ENCODE measurements around the gene CHIC2. TPM values are rescaled to one million over a fixed set of nuclear protein-coding genes. Genes with fewer than 3 reads are reported as not detected.

CHIC2 gene
- total RNA-seq, 1 donor from 2014 or later = 14.5 TPM

- H3K27ac Mint-ChIP-seq (ENCODE audit: unreplicated experiment) = no peak overlapping the region
- no peaks in the 10 kb centered on the region for H3K4me1 Mint-ChIP-seq (ENCODE audit: low read depth, unreplicated experiment)
- no peaks in the 10 kb centered on the region for H3K36me3 Mint-ChIP-seq (ENCODE audit: unreplicated experiment)
- no peaks in the 10 kb centered on the region for H3K27me3 Mint-ChIP-seq (ENCODE audit: unreplicated experiment)
- no peak for DNase-seq
- peaks cover 3% of the 10 kb centered on the region for H3K9me3 Mint-ChIP-seq (ENCODE audit: unreplicated experiment)
- TF ChIP-seq CTCF (IDR thresholded peaks at IDR 0.05; ENCODE audit: partially characterized antibody, unreplicated experiment) = no peak
- no peak overlapping the region for H3K4me3 Mint-ChIP-seq (ENCODE audit: unreplicated experiment)
Observed at GRCh38 chr4:54074381-54074780, 10.0 kb upstream of the CHIC2 start.

- no peaks in the 10 kb centered on the region for H3K36me3 Mint-ChIP-seq (ENCODE audit: unreplicated experiment)
- H3K27me3 Mint-ChIP-seq (ENCODE audit: unreplicated experiment) = no peaks in the 10 kb centered on the region
- no peak for DNase-seq
- no peak for TF ChIP-seq CTCF (IDR thresholded peaks at IDR 0.05; ENCODE audit: partially characterized antibody, unreplicated experiment)
- no peak overlapping the region for H3K4me3 Mint-ChIP-seq (ENCODE audit: unreplicated experiment)
- no peaks in the 10 kb centered on the region for H3K4me1 Mint-ChIP-seq (ENCODE audit: low read depth, unreplicated experiment)
- H3K27ac Mint-ChIP-seq (ENCODE audit: unreplicated experiment) = no peak overlapping the region
- peaks cover 3% of the 10 kb centered on the region for H3K9me3 Mint-ChIP-seq (ENCODE audit: unreplicated experiment)
Observed at GRCh38 chr4:54073271-54073880, 9.0 kb upstream of the CHIC2 start.

GRCh38 chr4:54067166-54067565 lies 2.8 kb upstream of the CHIC2 start:
- Mint-ChIP-seq H3K27me3 (ENCODE audit: unreplicated experiment) (peaks cover 6% of the 10 kb centered on the region), H3K4me3 (ENCODE audit: unreplicated experiment) (no peak overlapping the region), H3K4me1 (ENCODE audit: low read depth, unreplicated experiment) (peaks cover 5% of the 10 kb centered on the region), H3K9me3 (ENCODE audit: unreplicated experiment) (peaks cover 9% of the 10 kb centered on the region), H3K27ac (ENCODE audit: unreplicated experiment) (no peak overlapping the region), H3K36me3 (ENCODE audit: unreplicated experiment) (no peaks in the 10 kb centered on the region)
- no peak for DNase-seq
- TF ChIP-seq CTCF (IDR thresholded peaks at IDR 0.05; ENCODE audit: partially characterized antibody, unreplicated experiment) = no peak

GRCh38 chr4:54066718-54067129 lies 2.3 kb upstream of the CHIC2 start:
- no peak for DNase-seq
- Mint-ChIP-seq H3K9me3 (ENCODE audit: unreplicated experiment) (peaks cover 9% of the 10 kb centered on the region), H3K27ac (ENCODE audit: unreplicated experiment) (no peak overlapping the region), H3K4me3 (ENCODE audit: unreplicated experiment) (no peak overlapping the region), H3K27me3 (ENCODE audit: unreplicated experiment) (peaks cover 6% of the 10 kb centered on the region), H3K4me1 (ENCODE audit: low read depth, unreplicated experiment) (peaks cover 5% of the 10 kb centered on the region), H3K36me3 (ENCODE audit: unreplicated experiment) (no peaks in the 10 kb centered on the region)
- no peak for TF ChIP-seq CTCF (IDR thresholded peaks at IDR 0.05; ENCODE audit: partially characterized antibody, unreplicated experiment)

- peaks cover 5% of the 10 kb centered on the region for H3K4me1 Mint-ChIP-seq (ENCODE audit: low read depth, unreplicated experiment)
- H3K4me3 Mint-ChIP-seq (ENCODE audit: unreplicated experiment) = no peak overlapping the region
- TF ChIP-seq CTCF (IDR thresholded peaks at IDR 0.05; ENCODE audit: partially characterized antibody, unreplicated experiment) = no peak
- no peak overlapping the region for H3K27ac Mint-ChIP-seq (ENCODE audit: unreplicated experiment)
- no peaks in the 10 kb centered on the region for H3K36me3 Mint-ChIP-seq (ENCODE audit: unreplicated experiment)
- DNase-seq = no peak
- peaks cover 6% of the 10 kb centered on the region for H3K27me3 Mint-ChIP-seq (ENCODE audit: unreplicated experiment)
- peaks cover 9% of the 10 kb centered on the region for H3K9me3 Mint-ChIP-seq (ENCODE audit: unreplicated experiment)
Observed at GRCh38 chr4:54066088-54066415, 1.6 kb upstream of the CHIC2 start.

Measured in glutamatergic neuron (in vitro differentiated cells).